Astrocyte of the spinal cord (primary cell): ENCODE results near the gene SLC6A7.

Experiments used
- DNase-seq: peaks from one replicate; pipeline ENCODE4 v3.0.0; 2011; ENCODE audit warnings: low read depth, low spot score
- H3K4me3 ChIP-seq: 2 replicates; pipeline ENCODE4 v1.5.1; 2011; ENCODE audit warnings: low read depth, mild to moderate bottlenecking, low read length, moderate library complexity
- in situ Hi-C: cut with HindIII; loops from 2 replicates; pipeline ENCODE4 v1.10.0; 2017; ENCODE audit warnings: low sequenced_read_pairs
- TF ChIP-seq, protein P1 (sequence below): IDR thresholded peaks from 2 replicates; pipeline ENCODE4 v1.5.1; 2012; ENCODE audit warnings: low read depth, mild to moderate bottlenecking, low read length, inconsistent platforms

Gene SLC6A7

DNA sequence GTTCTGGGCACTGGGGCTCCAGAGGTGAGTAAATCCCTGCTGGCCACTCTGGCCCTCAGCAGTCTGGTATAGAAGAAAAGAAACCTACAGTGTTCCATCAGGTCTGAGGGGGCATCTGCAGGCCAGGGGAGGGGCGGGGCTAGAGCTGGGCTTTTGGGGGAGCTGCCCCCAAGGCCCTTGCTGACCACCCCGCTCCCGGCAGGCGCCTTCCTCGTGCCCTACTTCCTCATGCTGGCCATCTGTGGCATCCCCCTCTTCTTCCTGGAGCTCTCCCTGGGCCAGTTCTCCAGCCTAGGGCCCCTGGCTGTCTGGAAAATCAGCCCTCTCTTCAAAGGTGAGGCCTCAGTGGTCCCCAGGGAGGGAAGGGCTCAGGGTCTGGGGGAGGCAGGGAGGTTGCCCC is 6.7 kb downstream of the SLC6A7 start:
- TF ChIP-seq, protein P1, sequence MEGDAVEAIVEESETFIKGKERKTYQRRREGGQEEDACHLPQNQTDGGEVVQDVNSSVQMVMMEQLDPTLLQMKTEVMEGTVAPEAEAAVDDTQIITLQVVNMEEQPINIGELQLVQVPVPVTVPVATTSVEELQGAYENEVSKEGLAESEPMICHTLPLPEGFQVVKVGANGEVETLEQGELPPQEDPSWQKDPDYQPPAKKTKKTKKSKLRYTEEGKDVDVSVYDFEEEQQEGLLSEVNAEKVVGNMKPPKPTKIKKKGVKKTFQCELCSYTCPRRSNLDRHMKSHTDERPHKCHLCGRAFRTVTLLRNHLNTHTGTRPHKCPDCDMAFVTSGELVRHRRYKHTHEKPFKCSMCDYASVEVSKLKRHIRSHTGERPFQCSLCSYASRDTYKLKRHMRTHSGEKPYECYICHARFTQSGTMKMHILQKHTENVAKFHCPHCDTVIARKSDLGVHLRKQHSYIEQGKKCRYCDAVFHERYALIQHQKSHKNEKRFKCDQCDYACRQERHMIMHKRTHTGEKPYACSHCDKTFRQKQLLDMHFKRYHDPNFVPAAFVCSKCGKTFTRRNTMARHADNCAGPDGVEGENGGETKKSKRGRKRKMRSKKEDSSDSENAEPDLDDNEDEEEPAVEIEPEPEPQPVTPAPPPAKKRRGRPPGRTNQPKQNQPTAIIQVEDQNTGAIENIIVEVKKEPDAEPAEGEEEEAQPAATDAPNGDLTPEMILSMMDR, result no peak
- H3K4me3 ChIP-seq, result no peak overlapping the region
- no peak for DNase-seq
- in situ Hi-C loops, result no loop called here

DNA sequence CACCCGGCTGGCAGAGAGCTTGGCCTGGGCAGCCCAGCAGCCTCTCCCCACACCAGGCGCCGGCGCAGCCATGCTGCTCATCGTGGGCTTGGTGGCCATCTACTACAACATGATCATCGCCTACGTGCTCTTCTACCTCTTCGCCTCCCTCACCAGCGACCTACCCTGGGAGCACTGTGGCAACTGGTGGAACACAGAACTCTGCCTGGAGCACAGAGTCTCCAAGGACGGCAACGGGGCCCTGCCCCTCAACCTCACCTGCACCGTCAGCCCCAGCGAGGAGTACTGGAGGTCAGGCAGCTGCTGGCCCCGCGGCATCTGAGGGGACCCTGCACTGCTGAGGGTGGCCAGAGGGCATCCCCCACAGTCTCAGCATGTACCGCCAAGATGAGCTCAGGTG is 7.1 kb downstream of the SLC6A7 start:
- TF ChIP-seq, protein P1, result no peak
- H3K4me3 ChIP-seq, result no peak overlapping the region
- in situ Hi-C loops, result no loop called here
- no peak for DNase-seq

DNA sequence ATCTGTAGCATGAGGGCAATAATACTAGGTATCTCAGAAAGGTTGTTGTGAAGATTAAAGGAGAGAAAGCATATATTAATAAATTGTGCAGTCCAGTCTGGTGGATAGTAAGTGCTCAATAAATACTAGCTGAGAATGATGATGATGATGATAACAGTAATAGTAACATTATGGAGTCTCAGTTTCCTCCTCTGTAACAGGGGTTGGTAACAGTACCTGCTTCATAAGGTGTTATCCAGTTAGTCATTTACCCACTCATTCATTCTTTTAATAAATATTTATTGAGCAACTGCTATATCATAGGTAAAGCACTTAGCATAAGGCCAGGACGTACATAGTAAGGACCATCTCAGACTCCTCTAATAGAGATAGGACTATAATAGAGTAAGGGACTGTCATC is 7.6 kb downstream of the SLC6A7 start:
- TF ChIP-seq, protein P1, result no peak
- in situ Hi-C loops, result no loop called here
- H3K4me3 ChIP-seq, result no peak overlapping the region
- no peak for DNase-seq

DNA sequence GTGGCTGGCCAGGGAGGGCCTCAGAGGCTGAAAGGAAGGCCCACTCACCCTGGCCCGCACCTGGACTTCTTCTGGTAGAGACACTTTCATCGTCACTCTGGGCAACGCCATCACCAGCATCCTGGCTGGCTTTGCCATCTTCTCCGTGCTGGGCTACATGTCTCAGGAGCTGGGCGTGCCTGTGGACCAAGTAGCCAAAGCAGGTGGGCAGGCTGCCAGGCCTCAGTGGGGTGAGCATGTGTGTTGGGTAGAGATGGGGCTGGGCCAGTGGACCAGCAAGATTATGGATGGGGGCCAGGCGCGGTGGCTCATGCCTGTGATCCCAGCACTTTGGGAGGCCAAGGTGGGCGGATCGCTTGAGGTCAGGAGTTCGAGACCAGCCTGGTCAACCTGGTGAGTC is 12.6 kb downstream of the SLC6A7 start:
- TF ChIP-seq, protein P1, result no peak
- no peak overlapping the region for H3K4me3 ChIP-seq
- in situ Hi-C loops, result no loop called here
- no peak for DNase-seq

DNA sequence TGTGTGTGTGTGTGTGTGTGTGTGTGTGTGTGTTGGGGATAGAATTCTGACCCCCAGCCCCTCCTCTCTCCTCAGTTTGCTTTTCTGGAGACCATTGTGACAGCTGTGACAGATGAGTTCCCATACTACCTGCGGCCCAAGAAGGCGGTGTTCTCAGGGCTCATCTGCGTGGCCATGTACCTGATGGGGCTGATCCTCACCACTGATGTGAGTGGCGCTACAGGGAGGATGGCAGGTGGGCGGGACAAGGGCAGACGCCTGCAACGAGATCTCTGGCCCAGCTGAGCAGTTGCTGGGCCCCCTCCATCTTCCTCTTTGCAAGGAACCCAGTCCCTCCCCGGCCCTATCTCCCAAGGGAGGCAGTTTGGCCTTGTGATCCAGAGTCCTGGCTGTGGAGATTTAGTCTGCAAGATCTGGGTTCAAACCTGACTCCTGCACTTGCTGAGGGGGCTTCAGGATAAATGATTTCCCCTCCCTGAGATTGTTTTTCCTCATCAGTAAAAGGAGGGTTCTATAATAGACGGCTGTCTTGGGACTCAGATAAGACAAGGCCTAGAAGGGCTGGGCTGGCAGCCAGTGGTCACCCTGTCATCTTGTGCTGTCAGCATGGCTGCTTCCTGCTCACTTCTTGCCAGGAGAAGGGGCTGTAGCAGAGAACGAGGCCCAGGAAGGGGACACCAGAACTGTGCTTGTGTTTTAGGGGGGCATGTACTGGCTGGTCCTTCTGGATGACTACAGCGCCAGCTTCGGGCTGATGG is 14.1 kb downstream of the SLC6A7 start:
- H3K4me3 ChIP-seq, result no peak overlapping the region
- in situ Hi-C loops, result no loop called here
- DNase-seq, result no peak
- TF ChIP-seq, protein P1, result no peak

DNA sequence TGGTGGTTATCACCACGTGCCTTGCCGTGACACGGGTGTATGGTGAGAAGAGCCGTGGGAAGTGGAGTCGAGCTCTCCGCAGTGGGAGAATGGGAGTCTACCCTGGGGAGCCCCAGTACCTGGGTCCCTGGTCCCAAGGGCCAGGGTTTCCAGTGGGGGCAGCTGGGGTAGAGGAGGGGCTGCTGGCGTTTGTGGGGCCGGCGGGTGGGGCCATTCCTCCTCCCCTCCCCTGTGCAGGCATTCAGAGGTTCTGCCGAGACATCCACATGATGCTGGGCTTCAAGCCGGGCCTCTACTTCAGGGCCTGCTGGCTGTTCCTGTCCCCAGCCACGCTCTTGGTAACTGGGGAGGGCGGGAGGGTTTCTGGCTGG is 14.7 kb downstream of the SLC6A7 start:
- TF ChIP-seq, protein P1, result no peak
- in situ Hi-C loops, result no loop called here
- no peak overlapping the region for H3K4me3 ChIP-seq
- no peak for DNase-seq
